Measurements from ENCODE around the gene OTOF.

DNA sequence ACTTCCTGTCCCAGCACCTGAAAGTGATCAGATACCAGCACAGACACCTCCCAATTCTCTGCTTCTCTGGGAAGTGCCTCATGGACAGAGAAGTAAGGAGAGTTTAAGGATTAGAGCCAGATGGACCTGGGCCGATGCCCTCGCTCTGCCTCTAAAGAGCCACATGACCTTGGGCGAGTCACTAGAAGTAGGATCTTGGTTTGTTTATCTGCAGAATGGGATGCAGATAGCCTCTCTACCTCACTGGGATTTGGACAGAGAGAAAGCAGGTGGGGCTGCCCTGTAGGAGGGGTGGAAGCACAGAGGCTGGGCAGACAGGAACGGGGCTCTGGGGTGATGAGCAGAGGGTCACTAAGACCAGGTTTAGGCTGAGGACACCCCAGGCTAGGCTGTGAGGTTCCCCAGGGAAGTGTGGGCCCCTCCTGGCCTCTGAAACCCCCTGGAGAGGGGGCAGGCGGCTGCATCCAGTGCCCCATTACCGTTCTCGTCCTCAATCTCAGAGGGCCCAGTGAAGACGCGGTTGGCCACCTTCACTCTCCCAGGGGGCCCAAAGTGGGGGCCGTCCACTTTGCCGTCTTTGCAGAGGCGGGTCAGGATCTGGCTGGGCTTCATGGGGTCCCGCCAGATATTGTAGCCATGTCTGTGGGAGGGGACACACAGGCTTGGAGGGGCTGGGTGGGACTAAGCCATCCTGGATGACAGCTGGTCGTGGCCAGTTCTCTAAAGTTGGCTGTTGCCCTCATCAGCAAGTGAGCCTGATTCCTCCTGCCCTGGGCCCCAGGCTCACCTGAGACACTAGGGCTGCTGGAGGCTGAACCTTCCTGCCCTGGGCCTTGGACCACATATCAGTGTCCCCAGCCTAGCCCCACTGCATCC lies 13.3 kb downstream of the OTOF start:
- no peak for TF ChIP-seq CTCF (IDR thresholded peaks at IDR 0.05; ENCODE audit: poor library complexity)
- TF ChIP-seq EZH2phosphoT487 (IDR thresholded peaks at IDR 0.05; ENCODE audit: low read depth, severe bottlenecking, unreplicated experiment) = no peak
- TF ChIP-seq EZH2 (IDR thresholded peaks at IDR 0.05; ENCODE audit: borderline replicate concordance) = no peak
